Activated CD4-positive, alpha-beta T cell treated with anti-CD3 and anti-CD28 coated beads, Interleukin-2, amount 50 U/mL, for 24 hours (primary cell): ENCODE measurements around the gene XG.
A peak's percentile ranks its signal among the peaks of the same experiment; 100 is the strongest.
"Not testable (repeated sequence)": the region's sequence is repeated elsewhere in the genome, so short reads cannot be mapped to it uniquely, and the experiment has no call there.

Source experiments
- DNase-seq, 2 donors: peaks; one replicate each; pipeline ENCODE4 v3.0.0-alpha.2; 2020; ENCODE audit warnings: low read depth in 1 of 2, low spot score in 1 of 2

The XG gene

DNA sequence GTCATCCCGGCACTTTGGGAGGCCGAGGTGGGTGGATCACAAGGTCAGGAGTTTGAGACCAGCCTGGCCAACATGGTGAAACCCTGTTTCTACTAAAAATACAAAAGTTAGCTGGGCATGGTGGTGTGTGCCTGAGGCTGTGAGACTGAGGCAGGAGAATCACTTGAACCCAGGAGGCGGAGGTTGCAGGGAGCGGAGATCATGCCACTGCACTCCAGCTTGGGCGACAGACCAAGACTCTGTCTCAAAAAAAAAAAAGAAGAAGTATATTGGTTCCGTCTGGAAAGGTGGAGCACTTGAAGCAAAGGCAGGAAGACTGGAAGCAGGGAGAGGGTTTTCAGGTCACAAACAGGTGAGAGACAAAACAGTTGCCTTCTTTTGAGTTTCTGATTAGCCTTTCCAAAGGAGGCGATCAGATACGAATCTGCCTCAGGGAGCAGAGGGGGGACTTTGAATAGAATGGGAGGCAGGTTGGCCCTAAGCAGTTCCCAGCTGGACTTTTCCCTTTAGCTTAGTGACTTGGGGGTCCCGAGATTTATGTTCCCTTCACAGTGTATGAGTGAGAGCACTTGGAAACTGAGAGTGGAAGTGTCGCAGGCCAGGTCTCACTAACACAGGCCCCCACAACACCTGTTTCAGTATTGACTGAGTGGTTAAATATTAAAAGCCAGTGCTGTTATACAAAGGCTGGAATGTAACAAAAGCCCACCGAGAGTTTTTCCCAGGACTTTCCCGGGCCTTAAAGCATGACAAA, 28.8 kb downstream of the XG start:
- not testable (repeated sequence) for DNase-seq

DNA sequence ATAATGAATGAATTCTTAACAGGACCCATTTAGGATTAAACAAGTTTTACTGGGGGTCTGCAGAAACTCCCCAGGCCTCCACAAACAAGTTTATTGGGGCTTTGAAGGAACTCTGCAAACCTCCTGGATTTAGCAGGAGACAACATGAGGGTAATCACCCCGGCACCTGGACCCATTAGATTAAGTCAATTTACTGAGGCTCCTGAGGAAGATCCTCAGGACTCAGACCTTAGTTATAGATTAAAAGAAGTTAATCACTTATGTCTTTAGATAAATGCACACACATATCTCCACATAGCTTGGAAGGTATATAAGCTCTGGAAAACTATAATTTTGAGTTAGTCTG, 29.4 kb downstream of the XG start:
- no peak for DNase-seq

DNA sequence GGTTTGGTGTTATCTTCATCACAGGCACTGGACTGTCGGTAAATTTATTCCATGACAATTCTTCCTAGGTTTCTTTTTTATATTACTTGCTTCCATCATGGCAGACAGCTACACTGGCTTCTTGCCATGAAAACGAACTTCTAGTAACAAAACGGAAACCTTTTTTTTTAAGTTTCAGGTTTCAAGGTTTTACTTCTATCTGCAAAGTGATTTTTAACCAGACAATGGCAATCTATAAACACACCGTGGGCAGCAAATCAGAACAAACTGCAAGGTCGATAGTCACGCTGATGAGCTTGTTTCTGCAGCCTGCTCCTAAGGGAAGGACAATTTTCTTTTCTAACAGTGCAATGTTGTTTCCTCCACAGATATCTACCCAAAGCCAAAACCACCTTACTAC, 29.9 kb downstream of the XG start:
- no peak for DNase-seq

DNA sequence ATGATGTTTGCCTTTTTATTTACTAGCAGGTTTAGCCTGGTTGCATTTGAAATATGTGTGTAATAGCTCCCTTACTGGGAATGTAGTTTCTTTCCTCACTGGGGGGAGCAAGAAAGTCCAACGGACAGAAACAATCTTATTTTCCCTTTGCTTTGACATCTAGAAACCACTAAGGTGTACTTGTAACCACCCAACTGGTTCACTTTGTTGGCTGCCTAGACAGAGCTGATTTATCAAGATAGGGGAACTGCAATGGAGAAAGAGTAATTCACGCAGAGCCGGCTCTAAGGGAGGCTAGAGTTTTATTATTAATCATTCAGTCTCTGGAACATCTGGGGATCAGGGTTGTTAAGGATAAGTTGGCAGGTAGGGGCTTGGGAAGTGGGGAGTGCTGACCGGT, 30.3 kb downstream of the XG start:
- DNase-seq, result no peak

DNA sequence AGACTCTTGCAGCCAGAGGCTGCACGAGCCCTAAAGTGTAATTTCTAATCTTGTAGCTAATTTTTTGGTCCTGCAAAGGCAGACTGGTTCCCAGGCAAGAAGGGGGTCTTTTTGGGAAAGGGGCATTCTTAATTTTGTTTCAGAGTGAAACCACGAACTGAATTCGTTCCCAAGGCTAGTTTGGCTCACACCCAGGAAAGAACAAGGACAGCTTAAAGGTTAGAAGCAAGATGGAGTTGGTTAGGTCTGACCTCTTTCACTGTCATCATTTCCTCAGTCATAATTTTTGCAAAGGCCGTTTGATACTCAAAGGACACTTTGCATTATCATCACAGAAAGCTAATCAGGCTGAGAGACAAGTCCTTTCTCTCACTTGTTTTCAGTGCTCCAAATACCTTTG, 30.9 kb downstream of the XG start:
- DNase-seq, result no peak

DNA sequence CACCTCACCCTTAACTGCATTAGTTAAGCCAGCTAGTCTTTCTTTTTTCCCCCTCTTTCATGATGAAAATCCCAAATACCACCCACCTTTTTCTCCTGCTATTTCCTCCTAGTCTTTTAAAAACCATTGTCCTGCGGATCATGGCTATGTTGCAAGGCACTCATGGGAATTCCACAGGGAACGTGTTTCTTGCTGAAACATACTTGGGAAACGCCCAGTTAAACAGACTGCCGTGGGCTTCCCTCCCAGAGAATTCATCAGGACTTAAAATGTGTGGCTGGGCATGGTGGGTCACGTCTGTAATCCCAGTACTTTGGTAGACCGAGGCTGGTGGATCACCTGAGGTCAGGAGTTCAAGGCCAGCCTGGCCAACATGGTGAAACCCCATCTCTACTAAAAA, 32.2 kb downstream of the XG start:
- DNase-seq, result no peak

DNA sequence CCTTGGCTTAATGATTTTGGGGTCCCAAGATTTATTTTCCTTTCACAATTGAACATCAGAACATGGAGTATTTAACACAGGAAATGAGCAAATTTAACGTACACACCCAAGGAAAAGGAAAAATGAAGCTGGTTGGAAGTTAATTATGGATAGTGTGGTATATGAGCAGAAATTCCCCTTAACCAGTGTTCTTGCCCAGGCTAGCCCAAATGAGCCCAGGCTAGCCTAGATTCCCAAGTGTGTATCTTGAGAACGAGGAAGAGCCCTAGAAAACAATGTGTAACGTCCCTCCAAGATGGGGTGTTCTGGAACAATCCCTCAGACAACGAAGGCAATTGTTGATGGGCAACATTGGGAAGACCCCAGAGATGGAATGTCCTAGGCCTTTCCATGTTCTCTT, 33.7 kb downstream of the XG start:
- no peak for DNase-seq

DNA sequence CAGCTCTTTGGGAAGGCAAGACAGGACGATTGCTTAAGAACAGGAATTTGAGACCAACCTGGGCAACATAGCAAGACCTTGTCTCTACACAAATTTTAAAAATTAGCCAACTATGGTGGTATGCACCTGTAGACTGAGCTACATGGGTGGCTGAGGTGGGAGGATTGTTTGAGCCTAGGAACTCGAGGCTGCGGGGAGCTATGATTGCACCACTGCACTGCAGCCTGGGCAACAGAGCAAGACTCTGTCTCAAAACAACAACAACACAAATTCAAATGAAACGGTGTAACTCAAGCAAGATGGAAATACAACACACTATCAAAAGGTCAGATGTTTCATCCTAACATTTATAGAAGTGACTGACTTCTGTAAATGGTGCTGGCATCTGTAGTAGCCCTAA, 37.1 kb downstream of the XG start:
- DNase-seq, result no peak

DNA sequence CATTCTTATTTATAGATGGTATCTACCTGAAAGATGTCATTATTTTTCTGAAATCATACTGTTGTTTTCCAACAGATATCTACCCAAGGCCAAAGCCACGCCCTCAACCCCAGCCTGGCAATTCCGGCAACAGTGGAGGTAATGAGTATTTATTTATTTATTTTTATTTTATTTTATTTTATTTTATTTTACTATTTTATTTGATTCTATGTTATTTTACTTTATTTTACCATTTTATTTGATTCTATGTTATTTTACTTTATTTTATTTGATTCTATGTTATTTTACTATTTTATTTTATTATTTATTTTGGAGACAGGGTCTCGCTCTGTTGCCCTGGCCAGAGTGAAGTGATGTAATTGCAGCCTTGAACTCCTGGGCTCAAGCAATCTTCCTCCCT, 37.7 kb downstream of the XG start:
- no peak for DNase-seq

DNA sequence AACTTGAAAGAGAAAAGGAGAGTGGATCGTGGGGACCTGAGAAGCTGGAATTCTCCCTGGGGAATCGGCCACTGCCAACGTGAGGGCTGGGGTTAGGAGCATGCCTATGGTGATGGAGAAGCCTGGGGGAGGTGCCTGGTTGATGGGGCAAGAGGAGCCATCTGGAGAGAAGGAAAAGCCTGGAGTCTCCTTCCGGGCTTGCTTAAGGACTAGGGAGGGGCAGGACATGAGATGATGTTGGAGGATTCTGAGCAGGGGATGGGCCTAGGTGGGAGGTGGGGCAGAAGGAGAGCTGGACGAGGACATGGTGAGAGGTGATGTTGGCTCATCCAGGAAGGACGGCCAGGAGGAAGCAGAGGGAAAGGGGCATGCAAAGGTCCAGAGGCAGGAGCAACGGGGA, 41.9 kb downstream of the XG start:
- DNase-seq, result no peak

DNA sequence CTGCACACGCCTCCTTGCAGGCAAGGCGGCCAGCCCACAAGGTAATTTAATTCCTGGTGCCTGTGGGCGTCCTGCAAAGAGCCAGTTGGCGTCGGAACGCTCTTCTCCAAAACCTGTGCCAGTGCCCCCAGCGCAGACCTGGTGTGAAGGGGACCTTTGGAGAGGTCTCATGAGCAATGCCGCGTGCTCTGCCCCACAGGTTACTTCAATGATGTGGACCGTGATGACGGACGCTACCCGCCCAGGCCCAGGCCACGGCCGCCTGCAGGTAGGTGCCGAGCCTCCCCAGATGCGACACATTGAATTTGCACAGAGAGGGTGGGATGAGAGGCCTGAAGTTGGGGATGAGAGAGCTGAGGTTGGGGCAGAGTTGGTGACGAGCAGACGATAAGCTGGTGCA, 42.5 kb downstream of the XG start:
- DNase-seq, result no peak

DNA sequence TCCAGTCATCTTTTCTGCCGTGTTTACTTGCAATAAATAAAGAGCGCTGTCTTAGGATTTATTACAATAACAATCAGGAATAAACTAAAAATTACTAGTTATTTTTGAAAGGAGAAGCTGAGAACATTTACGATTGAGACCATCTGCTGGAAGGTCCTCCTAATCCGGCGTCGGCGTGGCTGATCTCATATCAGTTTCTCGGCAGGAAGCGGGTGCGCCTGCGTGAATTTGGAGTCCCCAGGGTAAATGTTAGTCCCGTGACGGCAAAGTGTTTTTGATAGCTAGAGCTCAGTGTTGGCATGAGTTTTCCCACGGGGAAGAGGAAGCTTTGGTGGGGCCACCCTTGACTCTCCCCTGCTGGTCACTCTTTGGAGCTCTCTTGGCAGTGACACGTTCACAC, 45.0 kb downstream of the XG start:
- not testable (repeated sequence) for DNase-seq

DNA sequence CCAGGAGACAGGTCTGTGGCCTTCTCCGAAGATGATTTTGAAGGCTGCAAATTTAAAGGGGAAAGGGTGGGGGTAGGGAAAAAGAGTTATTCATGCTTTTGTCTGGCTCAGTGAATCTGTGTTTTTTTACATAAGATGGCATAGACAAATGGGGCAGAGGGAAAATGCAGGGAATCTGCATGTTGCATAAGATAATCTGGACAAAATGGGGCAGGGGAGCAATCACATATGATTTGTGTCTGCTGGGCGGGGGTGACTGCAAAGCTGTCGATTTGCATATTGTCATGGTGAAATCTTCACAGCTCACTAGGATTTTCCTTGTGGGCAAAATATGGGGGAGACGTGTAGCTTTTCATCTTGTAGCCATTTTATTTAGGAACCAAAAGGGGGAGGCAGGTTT, 47.5 kb downstream of the XG start:
- DNase-seq, result no peak

DNA sequence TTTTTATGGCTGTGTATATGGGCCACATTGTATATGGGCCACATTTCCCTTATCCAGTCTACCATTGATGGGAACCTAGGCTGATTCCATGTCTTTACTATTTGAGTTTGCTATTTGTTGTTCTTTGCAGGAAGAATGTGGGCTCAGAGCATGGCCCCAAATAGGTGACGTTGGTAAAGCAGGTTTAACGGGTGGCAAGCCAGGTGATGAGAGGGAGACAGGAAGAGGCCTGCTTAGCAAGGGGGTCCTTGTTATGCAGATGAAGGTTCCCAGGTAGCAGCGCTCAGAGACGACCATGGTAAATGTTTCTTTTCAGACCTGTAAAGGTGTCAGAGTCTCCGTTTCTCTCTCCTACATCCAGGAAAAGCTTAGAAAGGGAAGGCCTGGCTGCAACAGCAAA, 48.1 kb downstream of the XG start:
- DNase-seq, result not testable (repeated sequence)

DNA sequence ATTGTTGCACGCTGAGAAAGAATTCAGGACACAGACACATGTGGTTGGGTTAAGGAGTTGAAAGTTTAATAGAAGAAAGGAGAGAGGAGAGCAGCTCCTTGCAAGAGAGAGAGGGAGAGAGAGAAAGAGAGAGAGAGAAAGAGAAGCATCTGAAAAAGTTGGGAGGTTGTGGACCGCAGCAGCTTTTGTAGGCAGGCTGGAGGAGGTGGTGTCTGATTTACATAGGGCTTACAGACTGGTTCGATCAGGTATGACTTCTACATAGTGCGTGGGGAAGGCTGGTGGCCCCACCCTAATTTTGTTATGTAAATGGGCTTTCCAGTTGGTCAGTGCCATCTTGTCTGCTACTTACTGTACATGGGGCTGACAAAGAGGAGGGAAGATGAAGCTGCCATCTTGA, 49.4 kb downstream of the XG start:
- DNase-seq, result no peak

DNA sequence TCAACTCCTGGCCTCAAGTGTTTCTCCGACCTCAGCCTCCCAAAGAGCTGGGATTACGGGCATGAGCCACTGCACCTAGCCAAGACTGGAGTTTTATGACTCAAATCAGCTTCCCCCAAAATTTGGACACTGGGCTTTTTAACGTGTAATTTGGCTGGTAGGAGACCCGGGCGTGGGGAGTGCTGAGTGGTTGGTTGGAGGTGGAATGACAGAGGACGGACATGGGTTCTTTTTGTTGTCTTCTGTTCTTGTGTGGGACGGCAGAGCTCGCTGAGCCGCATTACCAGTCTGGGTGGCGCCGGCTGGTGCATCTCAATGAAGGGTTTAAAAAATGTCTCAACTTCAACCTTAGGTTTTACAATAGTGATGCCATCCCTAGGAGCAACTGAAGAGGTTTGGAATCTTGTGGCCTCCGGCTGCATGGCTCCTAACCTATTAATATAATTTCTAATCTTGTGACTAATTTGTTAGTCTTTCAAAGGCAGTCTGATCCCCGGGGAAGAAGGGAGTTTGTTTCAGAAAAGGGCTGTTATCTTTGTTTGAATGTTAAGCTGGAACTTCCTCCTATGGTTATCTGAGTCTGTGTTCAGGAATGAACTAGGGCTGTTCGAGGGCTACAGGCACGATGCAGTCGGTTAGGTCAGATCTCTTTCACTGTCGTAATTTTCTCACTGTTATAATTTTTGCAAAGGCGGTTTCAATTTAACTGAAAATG, 50.7 kb downstream of the XG start:
- DNase-seq, result not testable (repeated sequence)

DNA sequence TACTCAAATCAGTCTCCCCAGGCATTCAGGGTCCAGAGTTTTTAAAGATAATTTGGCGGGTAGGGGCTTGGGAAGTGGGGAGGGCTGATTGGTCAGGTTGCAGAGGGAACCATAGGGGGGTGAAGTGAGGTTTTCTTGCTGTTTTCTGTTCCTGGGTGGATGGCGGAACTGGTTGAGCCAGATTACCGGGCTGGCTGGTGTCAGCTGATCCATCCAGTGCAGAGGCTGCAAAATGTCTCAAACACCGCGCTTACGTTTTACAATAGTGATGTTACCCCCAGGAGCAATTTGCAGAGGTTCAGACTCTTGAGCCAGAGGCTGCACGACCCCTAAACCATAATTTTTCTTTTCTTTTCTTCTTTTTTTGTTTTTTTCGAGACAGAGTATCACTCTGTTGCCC, 51.6 kb downstream of the XG start:
- not testable (repeated sequence) for DNase-seq

DNA sequence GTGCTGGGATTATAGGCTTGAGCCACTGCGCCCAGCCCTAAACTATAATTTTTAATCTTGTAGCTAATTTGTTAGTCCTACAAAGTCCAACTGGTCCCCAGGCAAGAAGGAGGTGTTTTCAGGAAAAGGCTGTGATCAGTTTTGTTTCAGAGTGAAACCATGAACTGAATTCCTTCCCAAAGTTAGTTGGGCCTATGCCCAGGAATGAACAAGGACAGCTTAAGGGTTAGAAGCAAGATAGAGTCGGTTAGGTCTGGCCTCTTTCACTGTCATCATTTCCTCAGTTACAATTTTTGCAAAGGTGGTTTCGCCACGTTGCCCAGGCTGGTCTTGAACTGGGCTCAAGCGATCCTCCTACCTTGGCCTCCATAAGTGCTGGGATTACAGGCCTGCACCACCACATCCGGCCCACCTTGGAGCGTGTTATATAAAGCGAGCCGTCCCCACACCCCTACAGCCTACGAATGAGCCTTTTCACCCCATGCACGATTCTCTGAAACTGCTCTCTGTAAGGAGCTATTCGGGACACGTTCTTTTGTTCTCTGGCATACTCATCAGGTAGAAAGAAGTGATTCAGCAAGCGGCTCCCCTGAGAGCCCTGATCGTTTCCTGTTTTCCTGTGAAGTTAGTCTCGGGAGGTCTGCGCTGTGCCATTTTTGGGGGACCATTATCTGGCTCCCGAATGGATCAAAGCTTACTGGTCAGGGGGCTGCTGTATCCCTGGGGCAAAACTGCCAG, 52.4 kb downstream of the XG start:
- DNase-seq, result not testable (repeated sequence)

DNA sequence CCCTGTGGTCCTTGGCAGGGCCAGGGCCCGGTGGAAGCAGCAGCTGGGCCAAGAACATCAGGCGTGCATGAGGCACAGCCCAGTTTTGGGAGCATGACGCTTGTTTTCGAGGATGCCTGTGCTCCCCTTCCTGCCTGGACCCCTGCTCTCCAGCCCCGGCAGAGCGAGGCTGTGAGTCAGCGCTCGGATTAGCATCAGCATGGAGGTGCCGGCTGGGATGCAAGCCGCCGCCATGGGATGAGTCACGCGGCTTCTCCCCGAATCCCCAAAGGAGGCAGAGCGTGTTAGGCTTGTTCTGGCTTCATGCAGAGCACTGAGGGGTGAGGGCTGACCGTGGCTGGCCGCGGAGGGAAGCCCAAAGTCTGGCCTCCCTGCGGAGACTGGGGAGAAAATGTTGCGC, 53.0 kb downstream of the XG start:
- DNase-seq, result not testable (repeated sequence)

DNA sequence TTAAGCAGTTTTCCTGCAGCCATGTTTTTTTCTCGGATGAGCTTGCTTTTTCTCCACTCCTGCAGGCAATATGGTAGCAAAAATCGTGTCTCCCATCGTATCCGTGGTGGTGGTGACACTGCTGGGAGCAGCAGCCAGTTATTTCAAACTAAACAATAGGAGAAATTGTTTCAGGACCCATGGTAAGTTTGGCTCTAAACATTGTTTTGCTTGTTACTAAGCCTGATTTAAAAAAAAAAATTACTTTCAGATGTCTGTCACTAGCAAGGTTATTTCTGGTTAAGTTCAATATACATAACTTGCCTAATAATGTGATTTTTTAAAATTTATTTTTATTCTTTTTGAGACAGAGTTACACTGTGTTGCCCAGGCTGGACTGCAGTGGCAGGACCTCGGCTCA, 59.4 kb downstream of the XG start:
- DNase-seq, result no peak

DNA sequence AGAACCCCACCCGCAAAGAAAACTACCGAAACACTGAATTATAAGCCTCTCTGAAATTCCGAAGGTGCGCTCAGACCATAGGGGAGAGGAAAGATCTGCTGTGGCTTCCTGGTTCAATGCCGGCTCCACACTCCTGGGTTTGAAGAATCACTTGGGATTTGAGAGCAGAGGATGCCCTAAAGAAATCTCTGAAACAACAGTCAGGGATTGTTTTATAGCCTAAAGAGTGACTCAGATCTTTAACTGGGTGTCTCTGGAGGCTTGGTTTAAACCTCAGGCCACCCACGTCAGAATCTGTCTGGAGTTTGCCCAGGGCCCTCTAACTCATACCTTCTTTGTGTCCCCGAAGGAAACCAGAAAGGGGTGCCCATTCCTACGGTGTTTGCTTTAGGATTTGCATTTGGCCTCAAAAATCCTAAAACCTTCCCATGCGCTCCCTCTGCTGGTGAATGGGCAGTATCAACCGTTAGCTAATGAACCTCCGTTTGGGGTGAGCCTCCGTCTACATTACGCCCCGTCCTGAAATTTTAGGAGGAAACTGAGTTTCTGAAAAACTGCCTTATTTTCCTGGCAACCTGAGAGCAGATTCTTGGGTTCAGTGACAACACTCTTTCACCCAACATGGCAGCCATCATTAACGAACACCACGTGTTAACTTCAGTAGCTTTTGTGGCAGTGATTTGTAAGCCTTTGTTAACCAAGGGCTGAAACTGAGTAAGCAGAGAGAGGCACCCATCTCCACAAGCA, 60.5 kb downstream of the XG start:
- DNase-seq, result peak; percentile 1 to 15

DNA sequence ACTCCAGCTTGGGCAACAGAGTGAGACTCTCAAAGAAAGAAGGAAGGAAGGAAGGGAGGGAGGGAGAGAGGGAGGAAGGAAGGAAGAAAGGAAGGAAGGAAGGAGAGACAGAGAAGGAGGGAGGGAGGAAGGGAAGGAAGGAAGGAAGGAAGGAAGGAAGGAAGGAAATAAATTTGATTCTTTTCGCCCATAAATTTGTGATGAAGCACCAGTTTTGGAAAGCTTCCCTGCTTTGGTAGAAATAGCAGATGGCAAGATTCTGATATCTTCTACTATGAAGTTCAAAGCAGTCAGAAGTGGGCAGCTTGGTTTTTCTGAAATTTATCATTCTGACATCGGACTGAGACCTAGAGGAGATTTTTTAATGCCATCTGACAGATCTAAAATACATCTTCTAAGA, 65.2 kb downstream of the XG start:
- no peak for DNase-seq
